GM12874 (cell line): ENCODE results near the gene BTBD1.

Experiments
- CTCF ChIP-seq: IDR thresholded peaks from 2 replicates; pipeline ENCODE4 v1.5.1; 2011; ENCODE audit warnings: low read depth, mild to moderate bottlenecking, control low read depth, low read length, moderate library complexity; ENCODE audit not compliant: insufficient read depth

Gene BTBD1

GRCh38 chr15:83104141-83104540 is 37.1 kb upstream of the BTBD1 start:
- TF ChIP-seq CTCF: no peak

GRCh38 chr15:83102346-83102745 is 35.3 kb upstream of the BTBD1 start:
- TF ChIP-seq CTCF: no peak

GRCh38 chr15:83100097-83100646 is 33.1 kb upstream of the BTBD1 start:
- TF ChIP-seq CTCF: no peak

GRCh38 chr15:83099290-83099689 is 32.2 kb upstream of the BTBD1 start:
- TF ChIP-seq CTCF: no peak

GRCh38 chr15:83098079-83098478 is 31.0 kb upstream of the BTBD1 start:
- TF ChIP-seq CTCF: no peak

- TF ChIP-seq CTCF: no peak
These were observed 27.5 kb upstream of the BTBD1 start for GRCh38 chr15:83094583-83094982.

GRCh38 chr15:83092309-83092976 is 25.4 kb upstream of the BTBD1 start:
- TF ChIP-seq CTCF: no peak
